IMR-90 (cell line): ENCODE data around the gene SMARCA4. TPM values are rescaled to one million over a fixed set of nuclear protein-coding genes. Genes with fewer than 3 reads are reported as not detected.

Experiments
- ATAC-seq: fragments of 200-7000 bp; cut with Tn5 transposase; 2 replicates; pipeline ENCODE4 v1.9.1; 2020; ENCODE audit warnings: low read depth, mild to moderate bottlenecking, moderate library complexity
- BruUV-seq: library from RNA; stranded (reverse); fragments of 400-500 nt; replicated peaks from 2 replicates; lab custom pipeline; 2021; lab: Mats Ljungman, UMichigan
- CTCF ChIA-PET: fragments of 300-600 bp; formaldehyde crosslinking; extraction: SDS; loops from one replicate; lab custom pipeline; 2021; ENCODE audit warnings: antibody characterized with exemption; lab: Yijun Ruan, JAX
- POLR2A ChIA-PET: fragments of 300-600 bp; sonication (Branson Sonifier 250); formaldehyde crosslinking; loops from one replicate; lab custom pipeline; 2022; ENCODE audit warnings: antibody characterized with exemption; ENCODE audit not compliant: unreplicated experiment; lab: Charles Lee
- DNase-seq: peaks from one replicate; pipeline ENCODE4 v3.0.0; 2013
- H2AFZ ChIP-seq: replicated peaks from 2 replicates; pipeline ENCODE3; 2013; ENCODE audit warnings: low read length, mild to moderate bottlenecking; ENCODE audit not compliant: poor library complexity
- H2AK5ac ChIP-seq: 2 replicates; pipeline ENCODE4 v1.6.1; 2013; ENCODE audit warnings: low read depth, low read length, inconsistent platforms
- H2AK9ac ChIP-seq: replicated peaks from 2 replicates; pipeline ENCODE3; 2013; ENCODE audit warnings: mild to moderate bottlenecking, low read depth, low read length, moderate library complexity; ENCODE audit not compliant: poor library complexity
- H2BK120ac ChIP-seq: 2 replicates; pipeline ENCODE4 v1.6.1; 2013; ENCODE audit warnings: low read depth, low read length, inconsistent platforms
- H2BK15ac ChIP-seq: 3 replicates; pipeline ENCODE4 v1.6.1; 2013; ENCODE audit warnings: low read depth, low read length, inconsistent platforms
- H2BK20ac ChIP-seq: 2 replicates; pipeline ENCODE4 v1.6.1; 2013; ENCODE audit warnings: low read depth, mild to moderate bottlenecking, inconsistent platforms, low read length, moderate library complexity
- H2BK5ac ChIP-seq: 2 replicates; pipeline ENCODE4 v1.6.1; 2013; ENCODE audit warnings: mild to moderate bottlenecking, low read depth, low read length, inconsistent platforms; ENCODE audit not compliant: poor library complexity, severe bottlenecking
- H3K14ac ChIP-seq: replicated peaks from 2 replicates; pipeline ENCODE4 v1.6.1; 2013; ENCODE audit warnings: low read depth, low read length, inconsistent platforms
- H3K18ac ChIP-seq: 2 replicates; pipeline ENCODE4 v1.6.1; 2013; ENCODE audit warnings: low read depth, low read length, control low read depth
- H3K23ac ChIP-seq: 2 replicates; pipeline ENCODE4 v1.6.1; 2013; ENCODE audit warnings: low read depth, low read length, inconsistent platforms
- H3K27ac ChIP-seq: 2 replicates; pipeline ENCODE4 v1.5.1; 2013; ENCODE audit warnings: mild to moderate bottlenecking, control low read depth, low read length; ENCODE audit not compliant: insufficient read depth
- H3K27me3 ChIP-seq: 2 replicates; pipeline ENCODE4 v1.6.1; 2013; ENCODE audit warnings: low read length; ENCODE audit not compliant: control insufficient read depth, insufficient read depth
- H3K36me3 ChIP-seq: 2 replicates; pipeline ENCODE4 v1.6.1; 2013; ENCODE audit warnings: low read length, mixed read lengths; ENCODE audit not compliant: control insufficient read depth, insufficient read depth
- H3K4ac ChIP-seq: 2 replicates; pipeline ENCODE4 v1.6.1; 2013; ENCODE audit warnings: low read depth, low read length, inconsistent platforms
- H3K4me1 ChIP-seq: 2 replicates; pipeline ENCODE4 v1.6.1; 2013; ENCODE audit warnings: low read length, mixed read lengths; ENCODE audit not compliant: control insufficient read depth, insufficient read depth
- H3K4me2 ChIP-seq: 2 replicates; pipeline ENCODE4 v1.6.1; 2013; ENCODE audit warnings: low read depth, mild to moderate bottlenecking, control low read depth, low read length, moderate library complexity
- H3K4me3 ChIP-seq: 2 replicates; pipeline ENCODE4 v1.5.1; 2013; ENCODE audit warnings: low read depth, mild to moderate bottlenecking, control low read depth, low read length, moderate library complexity; ENCODE audit not compliant: insufficient read depth
- H3K56ac ChIP-seq: 2 replicates; pipeline ENCODE4 v1.6.1; 2013; ENCODE audit warnings: low read length, inconsistent platforms; ENCODE audit not compliant: insufficient read depth; ENCODE audit errors: extremely low read depth
- H3K79me1 ChIP-seq, 2 experiments: 2 replicates each; pipeline ENCODE4 v1.6.1; 2013; ENCODE audit warnings: low read length in 2 of 2, inconsistent platforms in 1 of 2, low read depth in 1 of 2
- H3K9ac ChIP-seq: 2 replicates; pipeline ENCODE4 v1.6.1; 2013; ENCODE audit warnings: low read depth, low read length, control low read depth
- H3K9me1 ChIP-seq: 2 replicates; pipeline ENCODE4 v1.6.1; 2013; ENCODE audit warnings: low read length, inconsistent platforms; ENCODE audit not compliant: insufficient read depth
- H3K9me3 ChIP-seq: 2 replicates; pipeline ENCODE4 v1.6.1; 2013; ENCODE audit warnings: low read length; ENCODE audit not compliant: control insufficient read depth, insufficient read depth
- H4K20me1 ChIP-seq: 2 replicates; pipeline ENCODE4 v1.6.1; 2013; ENCODE audit warnings: low read length, inconsistent platforms; ENCODE audit not compliant: insufficient read depth
- H4K5ac ChIP-seq: 2 replicates; pipeline ENCODE4 v1.6.1; 2013; ENCODE audit warnings: mild to moderate bottlenecking, low read depth, low read length, control low read depth
- H4K8ac ChIP-seq, 2 experiments: 2 replicates each; pipeline ENCODE4 v1.6.1; 2013; ENCODE audit warnings: low read depth in 2 of 2, low read length in 2 of 2, control low read depth in 1 of 2, inconsistent platforms in 1 of 2
- H4K91ac ChIP-seq: 2 replicates; pipeline ENCODE4 v1.6.1; 2013; ENCODE audit warnings: low read depth, low read length, inconsistent platforms; ENCODE audit not compliant: insufficient read depth
- CEBPB ChIP-seq: IDR thresholded peaks from 2 replicates; pipeline ENCODE4 v1.6.1; 2012; ENCODE audit warnings: low read depth, low read length, improper control_type of control experiment
- MAZ ChIP-seq: IDR thresholded peaks from 2 replicates; pipeline ENCODE4 v1.6.1; 2012; ENCODE audit warnings: low read depth, mild to moderate bottlenecking, low read length, improper control_type of control experiment, moderate library complexity, borderline replicate concordance
- MXI1 ChIP-seq: IDR thresholded peaks from 2 replicates; pipeline ENCODE4 v1.6.1; 2012; ENCODE audit warnings: low read depth, mild to moderate bottlenecking, low read length, moderate library complexity, borderline replicate concordance
- NFE2L2 ChIP-seq: fragments of 150-350 bp; IDR thresholded peaks from 2 replicates; pipeline ENCODE4 v1.6.1; 2016; ENCODE audit warnings: low read depth, mild to moderate bottlenecking, low read length
- RCOR1 ChIP-seq: IDR thresholded peaks from 2 replicates; pipeline ENCODE4 v1.6.1; 2012; ENCODE audit warnings: mild to moderate bottlenecking, low read length, improper control_type of control experiment; ENCODE audit not compliant: insufficient replicate concordance
- USF2 ChIP-seq: fragments of 150-350 bp; IDR thresholded peaks from 2 replicates; pipeline ENCODE4 v1.6.1; 2017; ENCODE audit warnings: mild to moderate bottlenecking, antibody characterized with exemption, low read length, low read depth
- WGBS, 2 experiments: methylation state at CpG; one replicate each; pipeline versions ENCODE4 v1.1.5 to v1.1.7; 2013; ENCODE audit warnings: missing lambda C conversion rate in 2 of 2; ENCODE audit not compliant: insufficient read length in 1 of 2; ENCODE audit errors: extremely low coverage in 2 of 2; 5-methylcytosine and 5-hydroxymethylcytosine counted together
- dilution Hi-C: fragments of 300-500 bp; cut with HindIII; formaldehyde crosslinking; loops from one replicate; pipeline ENCODE4 v1.14.3; 2018; ENCODE audit warnings: low sequenced_read_pairs; ENCODE audit not compliant: unreplicated experiment
- in situ Hi-C: fragments of 300-500 bp; cut with MboI; formaldehyde crosslinking; loops from 3 replicates; pipeline ENCODE4 v1.14.3; 2019; ENCODE audit warnings: low sequenced_read_pairs, inconsistent platforms, mixed read lengths
- intact Hi-C: fragments of 100-400 bp; cut with micrococcal nuclease; formaldehyde crosslinking; loops from 2 replicates; pipeline ENCODE4 v1.10.0; 2022
- polyA plus RNA-seq, 3 experiments: library from polyadenylated mRNA; depleted of rRNA; stranded (reverse); fragments of >200 nt; gene quantifications; 2 replicates each; pipeline ENCODE4 v1.2.3, GENCODE V29; 2012; ENCODE audit warnings: low replicate concordance in 1 of 3
- total RNA-seq: library from RNA; depleted of rRNA; stranded (reverse); fragments of >200 nt; gene quantifications from 2 replicates; pipeline ENCODE4 v1.2.3, GENCODE V29; 2012

The SMARCA4 gene
- total and polyA plus RNA-seq, 2 of the 4 experiments (the other 2 are of a cell fraction): 41.4 to 85.6 TPM

GRCh38 chr19:11017275-11018035, 56.6 kb downstream of the SMARCA4 start:
- Histone ChIP-seq H3K4ac (no peak overlapping the region), H3K9me1 (no peaks in the 10 kb centered on the region), H2BK15ac (no peak overlapping the region), H3K14ac (no peak overlapping the region), H2BK20ac (no peak overlapping the region), H4K20me1 (peaks cover 8% of the 10 kb centered on the region; the same call in 1 of the 2 replicates), H2AFZ (no peak overlapping the region), H3K18ac (no peak overlapping the region), H4K5ac (no peak overlapping the region), H3K36me3 (peaks cover 88% of the 10 kb centered on the region), H2BK120ac (no peak overlapping the region), H4K91ac (no peak overlapping the region), H4K8ac (no peak overlapping the region), H3K9ac (no peak overlapping the region), H2AK9ac (no peak overlapping the region), H3K4me3 (no peak overlapping the region), H3K27me3 (no peaks in the 10 kb centered on the region), H3K56ac (no peak overlapping the region), H3K4me1 (no peaks in the 10 kb centered on the region), H3K9me3 (no peaks in the 10 kb centered on the region), H3K27ac (no peak overlapping the region), H3K23ac (no peak overlapping the region), H2BK5ac (no peak overlapping the region), H3K79me1 (peaks cover 4 to 12% of the 10 kb centered on the region in 2 experiments; a peak in 2 of 4 replicates), H2AK5ac (no peak overlapping the region), H3K4me2 (no peak overlapping the region)
- dilution Hi-C loops (no loop called here), in situ Hi-C loops (no loop called here), intact Hi-C loops (no loop called here)
- no peak for TF ChIP-seq MAZ
- TF ChIP-seq USF2: no peak
- TF ChIP-seq RCOR1: no peak
- no peak for TF ChIP-seq CEBPB
- TF ChIP-seq NFE2L2: 0 out of 2 replicates have a peak, but pooled peaks have one; percentile 5
- TF ChIP-seq MXI1: no peak
- no TSS peak for BruUV-seq
- ChIA-PET CTCF (no interaction called here), POLR2A (no interaction called here)
- no peak for ATAC-seq
- 97% methylated on average over 6 of the region's 23 CpGs; no CpG with 5 or more reads in 1 of the 2 experiments for WGBS, 2 experiments
- no peak for DNase-seq
